WTC11 (cell line): ENCODE measurements around the gene NACC2. TPM values are rescaled to one million over a fixed set of nuclear protein-coding genes. Genes with fewer than 3 reads are reported as not detected.
A peak's percentile ranks its signal among the peaks of the same experiment; 100 is the strongest.

ENCODE experiments used
- ATAC-seq: fragments of 200-7000 bp; cut with Tn5 transposase; 2 replicates; pipeline ENCODE4 v1.10.0; 2021; ENCODE audit warnings: mild to moderate bottlenecking, moderate library complexity
- CTCF ChIA-PET: fragments of 300-600 bp; sonication (Branson Sonifier 250); formaldehyde crosslinking; loops from one replicate; lab custom pipeline; 2021; ENCODE audit warnings: antibody characterized with exemption; lab: Charles Lee
- POLR2A ChIA-PET: fragments of 350-600 bp; sonication (Branson Sonifier 250); formaldehyde crosslinking; loops from one replicate; lab custom pipeline; 2021; ENCODE audit warnings: antibody characterized with exemption; lab: Charles Lee
- DNase-seq: peaks from one replicate; pipeline ENCODE4 v3.0.0; 2021; ENCODE audit warnings: low spot score
- H3K27ac Mint-ChIP-seq: 2 replicates; pipeline ENCODE4 v1.8.0; 2021; ENCODE audit warnings: mixed read lengths
- H3K27me3 Mint-ChIP-seq: 2 replicates; pipeline ENCODE4 v1.8.0; 2021; ENCODE audit warnings: low read depth, mild to moderate bottlenecking, moderate library complexity, mixed read lengths
- H3K36me3 Mint-ChIP-seq: 2 replicates; pipeline ENCODE4 v1.8.0; 2021; ENCODE audit warnings: mixed read lengths
- H3K4me1 Mint-ChIP-seq: 2 replicates; pipeline ENCODE4 v1.8.0; 2022; ENCODE audit warnings: mixed read lengths
- H3K4me3 Mint-ChIP-seq: 2 replicates; pipeline ENCODE4 v1.8.0; 2021; ENCODE audit warnings: mild to moderate bottlenecking, moderate library complexity, mixed read lengths
- H3K9me3 Mint-ChIP-seq: 2 replicates; pipeline ENCODE4 v1.8.0; 2021; ENCODE audit warnings: mixed read lengths
- ATF6 ChIP-seq: sonication (generic); formaldehyde crosslinking; IDR thresholded peaks from 2 replicates; pipeline ENCODE4 v1.8.1; 2023; ENCODE audit warnings: mild to moderate bottlenecking, missing genetic modification reagents
- CTCF ChIP-seq: fragments of 200-600 bp; IDR thresholded peaks from 2 replicates; pipeline ENCODE4 v1.8.0; 2022; ENCODE audit warnings: antibody characterized with exemption
- E2F1 ChIP-seq: sonication (generic); formaldehyde crosslinking; IDR thresholded peaks from 2 replicates; pipeline ENCODE4 v1.8.0; 2022; ENCODE audit warnings: mild to moderate bottlenecking, missing genetic modification reagents
- E2F4 ChIP-seq: sonication (generic); formaldehyde crosslinking; IDR thresholded peaks from 2 replicates; pipeline ENCODE4 v1.8.1; 2022; ENCODE audit warnings: low read depth, mild to moderate bottlenecking, moderate library complexity, missing genetic modification reagents, borderline replicate concordance
- E2F5 ChIP-seq: sonication (generic); formaldehyde crosslinking; IDR thresholded peaks from 2 replicates; pipeline ENCODE4 v1.8.1; 2022; ENCODE audit warnings: mild to moderate bottlenecking, moderate library complexity, missing genetic modification reagents
- EMX1 ChIP-seq: fragments of 250-450 bp; sonication (Bioruptor Pico); IDR thresholded peaks from 2 replicates; pipeline ENCODE4 v1.8.0; 2021; ENCODE audit warnings: mild to moderate bottlenecking
- ERG ChIP-seq: fragments of 250-450 bp; sonication (Bioruptor Pico); IDR thresholded peaks from 2 replicates; pipeline ENCODE4 v1.8.0; 2021; ENCODE audit warnings: mild to moderate bottlenecking
- ETV6 ChIP-seq: sonication (generic); formaldehyde crosslinking; IDR thresholded peaks from 2 replicates; pipeline ENCODE4 v1.8.1; 2022; ENCODE audit warnings: mild to moderate bottlenecking, missing genetic modification reagents
- FOXP4 ChIP-seq: sonication (generic); formaldehyde crosslinking; IDR thresholded peaks from 2 replicates; pipeline ENCODE4 v1.8.0; 2022; ENCODE audit warnings: mild to moderate bottlenecking, missing genetic modification reagents
- JAZF1 ChIP-seq: fragments of 250-450 bp; sonication (Bioruptor Pico); IDR thresholded peaks from 2 replicates; pipeline ENCODE4 v1.9.0; 2021; ENCODE audit warnings: moderate library complexity, mild to moderate bottlenecking, inconsistent platforms
- KAT7 ChIP-seq: sonication (generic); formaldehyde crosslinking; IDR thresholded peaks from 2 replicates; pipeline ENCODE4 v1.8.1; 2023; ENCODE audit warnings: missing genetic modification reagents, mild to moderate bottlenecking, borderline replicate concordance
- MAX ChIP-seq: sonication (generic); formaldehyde crosslinking; IDR thresholded peaks from 2 replicates; pipeline ENCODE4 v1.8.0; 2022; ENCODE audit warnings: mild to moderate bottlenecking, missing genetic modification reagents
- NR2C2 ChIP-seq: sonication (generic); formaldehyde crosslinking; IDR thresholded peaks from 2 replicates; pipeline ENCODE4 v1.8.0; 2022; ENCODE audit warnings: mild to moderate bottlenecking, missing genetic modification reagents
- RELA ChIP-seq: sonication (generic); formaldehyde crosslinking; IDR thresholded peaks from 2 replicates; pipeline ENCODE4 v1.8.1; 2022; ENCODE audit warnings: missing genetic modification reagents, mild to moderate bottlenecking, borderline replicate concordance
- TCF7 ChIP-seq: sonication (generic); formaldehyde crosslinking; IDR thresholded peaks from 2 replicates; pipeline ENCODE4 v1.8.0; 2022; ENCODE audit warnings: mild to moderate bottlenecking, low read depth, missing genetic modification reagents, moderate library complexity
- TEAD1 ChIP-seq: sonication (generic); formaldehyde crosslinking; IDR thresholded peaks from 2 replicates; pipeline ENCODE4 v1.8.0; 2022; ENCODE audit warnings: mild to moderate bottlenecking, missing genetic modification reagents
- ZSCAN18 ChIP-seq: fragments of 250-450 bp; sonication (Bioruptor Pico); IDR thresholded peaks from 2 replicates; pipeline ENCODE4 v2.1.2; 2022; ENCODE audit warnings: mild to moderate bottlenecking, moderate library complexity
- total RNA-seq: library from RNA; stranded (reverse); gene quantifications from 3 replicates; pipeline ENCODE4 v1.2.3, GENCODE V29; 2021

The NACC2 gene
- total RNA-seq, 1 experiment from 2014 or later = 17.1 TPM

- Mint-ChIP-seq H3K27me3 (no peaks in the 10 kb centered on the region), H3K9me3 (no peaks in the 10 kb centered on the region), H3K4me1 (peaks cover 23% of the 10 kb centered on the region), H3K36me3 (no peaks in the 10 kb centered on the region), H3K4me3 (no peak overlapping the region; the same call in 1 of the 2 replicates), H3K27ac (no peak overlapping the region)
- DNase-seq (no peak), ATAC-seq (no peak)
- TF ChIP-seq NR2C2 (CRISPR knock-in tag) (no peak), CTCF (no peak), MAX (no peak), TEAD1 (CRISPR knock-in tag) (no peak), KAT7 (no peak), E2F4 (no peak), E2F5 (CRISPR knock-in tag) (no peak), ETV6 (CRISPR knock-in tag) (no peak), EMX1 (CRISPR knock-in tag) (no peak)
- ChIA-PET POLR2A (no interaction called here), CTCF (interaction anchor here (0.6 to 1.4 kb wide), 3 partner anchors 19 to 516 kb away, joined by 4 to 5 read pairs (median 5); no protein-coding TSS in a partner anchor)
These were observed 101.7 kb downstream of the NACC2 start for GRCh38 chr9:135993409-135993742.

- CTCF ChIA-PET = interaction anchor here (0.6 to 4.3 kb wide), 4 partner anchors 8 to 146 kb away, joined by 3 to 17 read pairs (median 7); no protein-coding TSS in a partner anchor
- H3K4me1 Mint-ChIP-seq = peaks cover 23% of the 10 kb centered on the region
- peak overlapping the region; percentile 53 for H3K4me3 Mint-ChIP-seq
- H3K27ac Mint-ChIP-seq = 0 out of 2 replicates have a peak overlapping the region, but pooled peaks have one; percentile 41
- H3K9me3 Mint-ChIP-seq = no peaks in the 10 kb centered on the region
- POLR2A ChIA-PET = no interaction called here
- ATAC-seq = peak; percentile 74
- H3K27me3 Mint-ChIP-seq = no peaks in the 10 kb centered on the region
- peak; percentile 71 for DNase-seq
- no peaks in the 10 kb centered on the region for H3K36me3 Mint-ChIP-seq
- TF ChIP-seq ERG (CRISPR knock-in tag) (no peak), FOXP4 (0 out of 2 replicates have a peak, but pooled peaks have one; percentile 12), JAZF1 (CRISPR knock-in tag) (no peak), E2F5 (CRISPR knock-in tag) (peak; percentile 51; the same call in 1 of the 2 replicates), ATF6 (CRISPR knock-in tag) (no peak), RELA (peak; percentile 62; the same call in 1 of the 2 replicates), ZSCAN18 (CRISPR knock-in tag) (no peak), E2F1 (CRISPR knock-in tag) (no peak), TCF7 (no peak), EMX1 (CRISPR knock-in tag) (no peak)
These were observed 102.3 kb downstream of the NACC2 start for GRCh38 chr9:135992486-135993408.
